Right lung (tissue), 5 donors: ENCODE measurements around the gene MYL5. TPM values are rescaled to one million over a fixed set of nuclear protein-coding genes. Genes with fewer than 3 reads are reported as not detected.
"Not testable (repeated sequence)": the region's sequence is repeated elsewhere in the genome, so short reads cannot be mapped to it uniquely, and the experiment has no call there.

ENCODE experiments used
- DNase-seq, 2 donors: peaks; one replicate each; pipeline ENCODE4 v3.0.0-alpha.2; 2013
- polyA plus RNA-seq, 5 donors: library from polyadenylated mRNA; unstranded; fragments of 120-200 nt; gene quantifications; one replicate each; pipeline versions ENCODE4 v1.2.1 to v1.2.3, GENCODE V29; 2013; ENCODE audit warnings: inconsistent platforms in 1 of 5, low replicate concordance in 1 of 5; ENCODE audit not compliant: insufficient read length in 5 of 5, insufficient read depth in 1 of 5

MYL5 gene
- polyA plus RNA-seq, 5 donors = 16.7 to 56.3 (median 17.4) TPM

- no peak for DNase-seq
These were observed 38.3 kb upstream of the MYL5 start for GRCh38 chr4:635851-636627.

DNA sequence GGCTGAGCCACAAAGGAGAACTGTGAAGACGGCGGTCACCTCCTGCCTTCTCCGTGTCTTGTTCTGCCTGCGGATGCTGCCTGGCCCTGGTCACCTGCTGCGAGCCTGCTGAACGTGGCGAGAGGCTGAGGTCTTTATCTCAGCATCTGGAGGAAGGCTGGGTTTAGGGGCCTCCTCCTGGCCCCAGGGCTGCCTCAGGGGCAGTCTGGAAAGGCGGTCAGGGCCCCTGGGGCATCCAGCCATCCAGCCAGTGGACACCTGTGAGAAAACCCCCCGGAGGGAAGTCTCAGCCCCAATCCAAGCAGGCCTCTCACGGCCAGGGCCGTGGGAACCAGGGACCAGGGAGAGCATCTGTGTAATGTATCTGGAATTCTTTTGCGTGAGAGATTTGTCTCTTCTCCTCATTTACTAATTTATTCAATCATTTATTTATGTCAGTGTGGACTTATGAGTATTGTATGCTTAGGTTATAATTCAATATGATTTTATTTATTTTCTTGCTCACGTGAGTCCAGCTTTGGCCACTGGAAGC, 37.6 kb upstream of the MYL5 start:
- no peak for DNase-seq

DNA sequence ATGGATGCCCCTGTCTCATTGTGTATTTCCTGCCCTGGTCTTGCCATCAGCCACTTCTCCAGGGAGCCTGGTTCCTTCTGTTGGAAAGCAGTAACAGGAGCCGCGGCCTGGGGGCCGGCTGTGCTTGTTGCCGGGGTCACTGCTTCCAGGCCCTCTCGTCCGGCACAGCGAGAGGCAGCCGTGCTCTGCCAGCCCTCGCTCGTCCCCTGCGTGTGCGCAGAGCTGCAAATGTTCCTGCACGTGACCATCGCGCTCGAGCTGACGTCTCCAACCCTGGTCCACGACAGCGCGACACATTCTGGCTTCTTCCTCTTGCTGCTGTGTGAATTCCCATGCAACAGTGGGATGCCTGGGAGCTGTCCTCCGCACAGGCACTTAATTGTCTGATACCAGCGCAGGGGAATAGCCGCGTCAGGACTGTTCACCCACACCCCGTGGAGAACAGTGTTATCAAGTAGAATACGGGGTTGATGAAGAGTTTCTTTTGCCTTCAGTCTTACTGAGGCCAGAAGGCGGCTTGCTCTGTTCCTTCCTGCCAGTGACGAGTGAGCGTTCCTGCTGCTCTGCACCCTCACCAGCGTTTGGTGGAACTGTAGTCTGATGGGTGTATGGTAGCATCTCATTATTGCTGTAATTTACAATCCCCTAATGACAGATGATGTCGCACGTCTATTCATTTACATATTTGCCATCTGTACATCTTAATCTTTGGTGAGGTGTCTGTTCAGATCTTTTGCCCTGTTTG, 36.6 kb upstream of the MYL5 start:
- no peak for DNase-seq

DNA sequence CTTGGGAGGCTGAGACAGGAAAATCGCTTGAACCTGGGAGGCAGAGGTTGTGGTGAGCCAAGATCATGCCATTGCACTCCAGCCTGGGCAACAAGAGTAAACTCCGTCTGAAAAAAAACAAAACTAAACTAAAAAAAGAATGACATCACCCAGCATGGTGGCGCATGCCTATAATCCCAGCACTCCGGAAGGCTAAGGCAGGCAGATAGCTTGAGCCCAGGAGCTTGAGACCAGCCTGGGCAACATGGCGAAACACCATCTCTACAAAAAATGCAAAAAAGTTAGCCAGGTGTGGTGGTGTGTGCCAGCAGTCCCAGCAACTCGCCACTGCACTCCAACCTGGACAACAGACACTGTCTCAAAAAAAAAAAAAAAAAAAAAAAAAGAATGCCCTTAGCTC, 32.0 kb upstream of the MYL5 start:
- not testable (repeated sequence) for DNase-seq

DNA sequence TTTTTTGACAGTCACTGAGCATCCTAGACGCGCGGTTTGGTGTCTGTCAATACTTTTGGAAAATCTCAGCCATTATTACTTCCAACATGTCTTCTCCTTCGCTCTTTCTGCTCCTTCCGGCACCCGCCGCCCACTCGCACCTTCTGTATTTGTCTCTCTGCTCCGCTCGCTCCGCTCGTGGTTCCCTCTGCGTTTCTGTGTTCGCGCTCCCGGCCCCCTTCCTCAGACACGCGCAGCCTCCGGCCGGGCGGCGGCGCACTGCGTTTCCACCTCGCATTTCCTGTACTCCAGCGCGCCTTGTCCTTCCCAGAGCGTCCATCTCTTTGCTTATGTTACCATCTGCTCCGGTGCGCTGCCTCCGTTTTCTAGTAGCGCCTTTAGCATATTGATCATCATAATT, 27.9 kb upstream of the MYL5 start:
- DNase-seq = no peak

DNA sequence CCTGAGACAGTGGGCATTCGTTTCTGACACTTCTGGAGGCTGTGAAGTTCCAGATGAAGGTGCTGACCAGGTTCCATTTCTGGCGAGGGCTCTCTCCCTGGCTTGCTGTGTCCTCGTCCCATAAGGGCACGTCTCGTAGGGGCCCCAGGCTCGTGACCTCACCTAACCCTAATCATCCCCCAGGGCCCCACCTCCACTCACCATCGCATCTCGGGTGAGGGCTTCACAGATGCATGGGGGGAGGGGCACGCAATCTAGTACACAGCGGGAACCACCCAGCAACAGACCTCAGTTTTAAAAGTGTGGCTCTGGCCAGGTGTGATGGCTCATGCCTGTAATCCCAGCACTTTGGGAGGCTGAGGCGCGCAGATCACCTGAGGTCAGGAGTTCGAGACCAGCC, 26.9 kb upstream of the MYL5 start:
- DNase-seq = no peak

GRCh38 chr4:648579-649292, 25.6 kb upstream of the MYL5 start:
- no peak for DNase-seq

- no peak for DNase-seq
These were observed 25.1 kb upstream of the MYL5 start for GRCh38 chr4:649293-649625.

DNA sequence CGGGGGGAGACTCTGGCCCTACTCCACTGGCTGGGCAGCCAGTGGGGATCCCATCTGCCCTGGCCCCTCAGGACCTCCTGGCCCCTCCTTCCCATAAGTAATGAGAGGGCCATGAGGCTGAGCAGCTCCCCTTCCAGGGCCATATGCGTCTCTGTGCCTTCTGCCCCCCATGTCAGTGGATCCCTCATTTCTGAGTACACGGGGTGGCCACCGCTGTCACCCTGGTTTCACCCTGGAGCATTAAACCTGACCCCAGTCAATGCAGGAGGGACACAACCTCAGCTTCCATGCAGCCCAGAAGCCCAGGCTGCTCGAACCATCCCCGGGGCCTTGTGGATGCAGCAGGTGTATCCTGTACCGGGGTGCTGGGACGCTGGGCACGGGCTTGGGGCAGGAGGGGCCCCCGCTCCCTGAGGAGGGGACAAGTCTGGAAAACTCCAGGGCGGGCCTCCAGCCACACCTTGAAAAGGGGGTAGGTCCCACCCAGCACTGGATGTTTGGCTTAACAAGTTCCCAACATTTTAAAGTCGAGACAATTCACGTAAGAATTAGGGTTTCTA, 24.5 kb upstream of the MYL5 start:
- no peak for DNase-seq

DNA sequence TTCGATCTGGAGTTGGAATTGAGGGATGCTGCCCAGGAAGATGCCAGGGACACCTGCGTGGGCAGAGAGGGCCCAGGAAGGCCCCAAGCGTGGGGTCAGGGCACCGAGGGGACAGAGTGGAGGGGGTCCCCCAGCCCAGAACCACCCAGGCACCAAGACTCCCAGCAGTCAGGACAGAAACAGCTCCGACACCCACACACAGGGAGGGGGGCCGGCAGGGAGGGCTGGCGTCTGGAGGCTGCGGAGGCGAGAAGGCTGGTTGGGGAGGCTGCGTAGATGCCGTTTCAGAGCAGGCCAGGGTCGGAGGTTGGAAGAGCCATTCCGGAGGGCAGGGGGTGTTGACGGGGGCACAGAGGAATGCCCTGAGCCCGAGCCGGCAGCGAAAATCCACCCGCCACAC, 23.9 kb upstream of the MYL5 start:
- no peak for DNase-seq

GRCh38 chr4:650951-651883, 23.1 kb upstream of the MYL5 start:
- no peak for DNase-seq

DNA sequence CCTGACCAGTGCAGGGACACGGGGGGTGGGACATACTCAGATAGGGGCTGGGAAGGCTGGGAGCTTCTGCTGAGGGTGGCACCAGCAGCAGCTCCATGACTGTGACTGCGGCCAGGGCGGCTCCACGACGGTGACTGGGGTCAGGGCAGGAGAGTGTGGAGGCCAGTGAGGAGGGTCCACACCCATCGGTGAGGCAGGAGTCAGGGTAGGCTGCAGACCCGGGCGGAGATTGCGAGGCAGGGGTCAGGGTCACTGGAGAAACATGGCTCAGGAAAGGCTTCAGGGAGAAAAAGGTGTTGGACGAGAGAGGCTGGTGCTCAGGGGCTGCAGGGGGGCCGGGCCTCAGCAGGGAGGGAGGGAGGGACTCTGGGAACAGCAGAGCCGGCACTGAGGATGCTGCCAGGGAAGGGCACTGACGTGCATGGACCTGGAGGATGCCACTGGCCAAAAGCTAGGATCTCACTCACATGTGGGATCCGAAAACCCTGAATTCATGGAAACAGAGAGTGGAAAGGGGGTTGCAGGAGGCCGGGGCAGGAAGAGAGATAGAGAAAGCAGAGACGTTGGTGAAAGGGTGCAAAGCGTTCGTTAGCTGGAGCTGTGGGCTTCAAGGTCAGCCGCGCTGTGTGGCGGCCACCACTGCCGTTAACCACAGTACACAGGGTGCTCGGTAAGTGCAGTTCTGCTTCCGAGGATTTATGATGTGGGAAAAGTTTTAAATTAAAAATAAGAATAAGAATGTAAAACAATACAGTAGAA, 22.3 kb upstream of the MYL5 start:
- no peak for DNase-seq

DNA sequence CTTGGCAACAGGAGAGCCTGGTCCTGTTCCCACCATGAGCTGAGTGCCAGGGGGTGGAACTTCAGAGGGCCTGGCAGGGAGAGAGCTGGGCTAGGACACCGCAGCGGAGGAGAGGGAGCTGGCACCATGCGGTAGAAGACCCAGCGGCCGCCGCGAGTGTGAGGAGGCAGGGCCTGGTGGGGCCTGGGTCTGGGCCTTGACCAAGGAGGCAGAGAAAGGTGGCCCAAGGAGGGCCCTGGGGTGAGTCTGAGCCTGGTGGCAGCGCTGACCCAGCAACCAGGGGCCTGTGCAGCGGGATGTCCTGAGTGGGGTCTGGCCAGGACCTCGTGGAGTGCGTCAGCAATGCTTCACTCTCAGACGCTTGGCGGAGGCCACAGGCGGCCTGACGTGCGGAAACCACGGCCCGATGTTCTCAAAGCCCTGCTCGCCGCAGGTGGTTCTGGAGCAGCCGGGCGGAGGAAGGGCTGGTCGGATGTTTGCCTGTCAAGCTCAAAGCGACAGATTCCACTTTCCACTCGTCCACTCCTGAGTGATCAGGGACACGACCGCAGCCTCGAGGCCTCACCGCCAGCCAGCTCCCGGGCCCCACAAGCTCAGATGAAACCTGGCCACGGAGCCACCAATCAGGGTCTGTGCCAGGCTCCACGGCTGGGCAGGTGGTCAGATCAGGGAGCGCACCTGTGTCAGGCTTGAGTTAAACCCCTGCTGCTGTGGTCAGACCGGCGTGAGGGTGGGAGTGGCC, 21.1 kb upstream of the MYL5 start:
- DNase-seq = no peak

GRCh38 chr4:653831-654502, 20.4 kb upstream of the MYL5 start:
- DNase-seq = no peak

DNA sequence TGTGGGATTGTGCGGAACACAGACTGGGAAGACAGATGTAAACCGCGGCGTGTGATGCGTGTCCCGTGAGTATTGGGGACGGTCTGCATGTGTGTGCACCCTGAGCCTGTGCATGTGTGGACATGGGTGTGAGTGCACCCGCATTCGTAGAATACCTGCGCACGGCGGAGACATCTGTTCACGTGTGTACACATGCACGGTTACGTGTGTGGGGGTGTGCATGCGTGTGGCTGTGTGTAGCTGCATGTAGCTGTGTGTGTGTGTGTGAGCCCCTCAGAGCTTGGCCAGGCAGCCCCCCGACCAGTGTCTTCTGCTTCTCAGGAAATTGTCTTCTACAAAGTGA, 19.9 kb upstream of the MYL5 start:
- no peak for DNase-seq

- no peak for DNase-seq
These were observed 19.4 kb upstream of the MYL5 start for GRCh38 chr4:654871-655463.

GRCh38 chr4:655464-656151, 18.7 kb upstream of the MYL5 start:
- DNase-seq = no peak
